SH-SY5Y (cell line): Measurements from ENCODE around the gene FRY.

ENCODE experiments used
- GATA2 ChIP-seq: IDR thresholded peaks from 2 replicates; pipeline ENCODE4 v1.6.1; 2011; ENCODE audit warnings: mild to moderate bottlenecking, low read depth, low read length
- GATA3 ChIP-seq: IDR thresholded peaks from 2 replicates; pipeline ENCODE4 v1.6.1; 2011; ENCODE audit warnings: low read depth, mild to moderate bottlenecking, low read length, moderate library complexity

GRCh38 chr13:32277839-32278238 is 246.3 kb downstream of the FRY start:
- TF ChIP-seq GATA2 = no peak
- TF ChIP-seq GATA3 = no peak
